ES-I3 (cell line): Measurements from ENCODE around the gene MUS81.

Experiments
- H3K36me3 ChIP-seq: 2 replicates; pipeline ENCODE4 v1.6.1; 2013; ENCODE audit warnings: mild to moderate bottlenecking, low read length, control low read depth, moderate library complexity; ENCODE audit not compliant: insufficient read depth
- H3K4me1 ChIP-seq: 2 replicates; pipeline ENCODE4 v1.6.1; 2013; ENCODE audit warnings: mild to moderate bottlenecking, control low read depth, low read length; ENCODE audit not compliant: insufficient read depth
- H3K9ac ChIP-seq: 2 replicates; pipeline ENCODE4 v1.6.1; 2013; ENCODE audit warnings: low read depth, mild to moderate bottlenecking, low read length, moderate library complexity
- H3K9me3 ChIP-seq: 2 replicates; pipeline ENCODE4 v1.6.1; 2013; ENCODE audit warnings: mild to moderate bottlenecking, low read length, moderate library complexity; ENCODE audit not compliant: control insufficient read depth, insufficient read depth

Gene MUS81

DNA sequence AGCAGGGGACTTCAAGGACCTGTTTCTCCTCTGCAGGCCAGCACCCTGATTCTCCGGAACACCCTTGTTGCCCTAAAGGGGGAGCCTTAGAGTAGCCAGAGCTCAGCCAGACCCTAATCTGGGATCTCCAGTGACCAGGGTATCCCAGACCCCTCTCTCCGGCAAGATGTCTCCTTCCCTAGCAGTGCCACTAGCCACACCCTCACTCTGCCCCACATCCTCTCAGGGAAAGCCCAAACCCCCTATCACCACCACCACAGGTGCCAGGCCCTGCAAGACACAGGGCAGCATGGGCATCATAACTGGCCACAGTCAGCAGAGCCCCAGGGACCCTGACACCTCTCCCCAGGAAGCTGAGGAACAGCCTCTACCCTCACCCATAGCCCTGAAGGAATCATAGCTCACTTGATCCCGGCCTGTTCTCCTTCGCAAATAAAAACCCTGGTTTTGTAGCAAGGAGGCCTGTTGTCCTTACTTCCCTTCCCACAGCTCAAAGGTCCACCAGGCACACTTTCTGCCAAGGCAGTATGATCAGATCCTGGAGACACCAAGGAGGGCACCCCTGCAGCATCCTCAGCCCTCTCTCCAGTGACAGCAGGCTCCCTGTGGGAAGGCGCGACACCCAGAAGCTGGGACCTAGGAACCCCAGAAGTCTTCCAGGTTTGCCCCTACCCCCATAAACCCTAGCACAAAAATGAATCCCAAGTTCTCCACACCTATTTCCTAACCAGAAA lies 6.8 kb upstream of the MUS81 start:
- peaks cover 8% of the 10 kb centered on the region; the same call in 1 of the 2 replicates for H3K9me3 ChIP-seq
- peaks cover 20% of the 10 kb centered on the region for H3K36me3 ChIP-seq
- H3K9ac ChIP-seq = no peak overlapping the region
- H3K4me1 ChIP-seq = no peaks in the 10 kb centered on the region

DNA sequence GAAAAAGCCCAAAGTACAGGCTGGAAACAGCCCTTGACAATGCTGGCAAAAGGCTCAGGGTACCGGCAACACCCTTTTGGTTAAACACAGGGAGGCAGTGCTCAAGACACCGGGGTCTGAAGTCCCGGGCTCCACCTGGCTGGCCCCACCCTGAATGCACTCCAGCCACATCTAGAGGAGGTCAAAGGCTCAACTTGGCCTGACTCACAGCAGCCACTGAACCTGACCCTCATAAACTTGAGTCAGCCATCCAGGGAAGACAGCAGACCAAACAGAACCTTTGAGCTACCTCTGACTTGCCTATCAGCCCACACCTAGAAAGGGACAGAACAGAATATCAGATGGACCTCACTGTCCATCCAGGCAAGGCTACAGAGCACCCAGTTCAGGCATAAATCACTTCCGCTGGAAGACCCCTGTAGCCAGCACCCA lies 6.1 kb upstream of the MUS81 start:
- Histone ChIP-seq H3K9me3 (peaks cover 8% of the 10 kb centered on the region; the same call in 1 of the 2 replicates), H3K4me1 (no peaks in the 10 kb centered on the region), H3K9ac (no peak overlapping the region), H3K36me3 (peaks cover 20% of the 10 kb centered on the region)

DNA sequence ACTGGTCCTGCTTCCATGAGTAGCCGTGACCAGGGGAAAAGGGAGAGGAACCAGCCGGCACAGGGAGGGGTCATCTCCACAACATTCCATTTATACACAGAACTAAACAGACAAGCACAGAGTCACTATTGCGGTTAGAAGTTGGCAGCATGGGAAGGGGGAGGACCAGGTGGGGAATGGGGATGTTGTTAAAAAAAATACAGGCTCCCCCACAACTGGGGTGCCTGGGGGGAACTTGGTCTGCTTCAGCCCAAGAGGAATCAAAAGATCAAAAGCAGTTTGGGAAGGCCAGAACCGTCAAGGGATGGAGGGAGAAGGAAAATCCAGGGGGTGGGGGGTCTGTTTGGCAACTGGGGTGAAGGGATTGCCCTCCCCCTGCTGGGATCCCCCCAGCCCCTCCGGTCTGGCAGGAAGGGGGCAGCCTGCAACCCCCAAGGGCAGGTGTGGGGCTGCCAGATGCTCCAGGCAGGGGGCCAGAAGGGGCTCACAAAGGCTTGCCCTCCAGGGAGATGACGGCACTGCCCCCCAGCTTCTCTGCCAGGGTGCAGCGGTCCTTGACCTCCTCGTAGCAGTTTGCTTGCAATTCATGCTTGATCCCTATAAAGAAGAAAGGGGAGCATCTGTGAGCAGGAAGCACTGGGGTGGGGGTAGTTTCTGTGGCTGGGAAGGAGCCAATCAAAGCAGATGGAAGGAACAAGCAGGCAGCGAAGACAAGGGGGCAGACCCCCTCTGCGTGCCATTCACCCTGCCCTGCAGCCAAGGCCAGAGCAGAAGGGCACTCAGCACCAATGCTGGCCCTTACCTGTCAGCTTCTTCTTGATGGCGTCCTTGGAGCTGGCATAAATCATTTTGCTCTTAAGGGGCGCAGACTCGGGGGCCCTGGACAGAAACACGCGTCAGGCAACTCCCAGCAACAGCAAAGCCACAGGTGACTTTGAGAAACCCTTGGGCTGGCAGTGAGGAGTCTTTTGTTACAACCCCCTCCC lies 5.1 kb upstream of the MUS81 start:
- Histone ChIP-seq H3K9ac (no peak overlapping the region), H3K4me1 (no peaks in the 10 kb centered on the region), H3K9me3 (peaks cover 8% of the 10 kb centered on the region; the same call in 1 of the 2 replicates), H3K36me3 (peaks cover 20% of the 10 kb centered on the region)

DNA sequence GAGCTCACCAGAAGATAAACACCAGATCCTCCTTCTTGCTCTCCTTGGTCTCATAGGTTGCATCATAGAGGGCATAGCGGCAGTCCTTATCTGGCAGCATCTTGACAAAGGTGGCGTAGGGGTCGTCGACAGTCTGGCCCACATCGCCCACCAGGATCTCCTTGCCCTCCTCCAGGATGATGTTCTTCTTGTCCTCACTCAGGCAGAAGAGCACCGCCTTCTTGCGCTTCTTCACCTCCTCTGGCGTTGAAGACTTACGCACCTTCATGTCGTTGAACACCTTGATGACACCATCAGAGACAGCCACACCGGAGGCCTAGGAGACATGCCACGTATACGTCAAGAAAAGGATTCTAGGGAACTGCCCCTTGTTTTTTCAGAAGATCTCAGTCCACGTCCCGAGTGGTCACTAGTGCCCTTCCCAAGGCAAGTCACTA lies 4.3 kb upstream of the MUS81 start:
- Histone ChIP-seq H3K9ac (no peak overlapping the region), H3K9me3 (peaks cover 8% of the 10 kb centered on the region; the same call in 1 of the 2 replicates), H3K36me3 (peaks cover 20% of the 10 kb centered on the region), H3K4me1 (no peaks in the 10 kb centered on the region)

DNA sequence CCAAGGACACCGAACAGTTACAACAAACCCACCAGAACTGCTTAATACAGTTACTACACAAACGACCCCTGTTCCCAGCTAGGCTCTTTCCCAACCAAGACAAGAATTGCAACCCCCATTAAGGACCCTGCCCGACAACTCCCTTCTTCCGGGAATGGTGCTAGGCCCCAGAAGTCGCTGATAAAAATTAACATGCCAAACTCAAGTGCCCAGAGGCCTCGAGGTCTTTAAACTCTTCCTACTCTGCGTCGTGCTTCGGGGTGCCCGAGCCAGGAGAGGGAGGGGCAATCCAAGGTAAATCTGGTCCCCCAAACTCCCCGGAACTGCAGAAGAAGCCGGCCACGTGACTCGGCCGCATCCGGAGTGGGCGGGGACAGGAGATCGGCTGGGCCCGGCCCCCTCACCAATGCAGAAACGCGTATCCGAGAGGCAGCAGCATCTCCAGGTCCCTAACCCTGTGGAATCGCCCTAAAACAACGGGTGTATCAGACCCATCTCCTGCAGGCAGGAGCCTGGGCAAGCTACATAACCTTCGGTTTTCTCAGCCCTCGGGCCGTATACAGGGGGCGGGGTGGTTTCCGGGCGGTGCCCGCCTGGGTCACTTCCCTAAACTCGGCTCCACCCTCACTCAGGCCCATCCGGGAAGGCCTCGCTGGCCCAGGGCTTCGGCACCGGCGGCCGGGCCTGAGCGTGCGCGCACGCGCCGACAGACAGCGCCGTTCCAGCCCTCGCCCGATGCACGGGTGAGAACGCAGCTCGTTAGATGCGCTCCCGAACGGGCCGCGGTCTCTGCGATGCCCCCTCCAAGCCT lies 3.3 kb upstream of the MUS81 start:
- Histone ChIP-seq H3K36me3 (peaks cover 20% of the 10 kb centered on the region), H3K9me3 (no peaks in the 10 kb centered on the region), H3K9ac (peak overlapping the region; percentile 87), H3K4me1 (no peaks in the 10 kb centered on the region; the same call in 1 of the 2 replicates)

DNA sequence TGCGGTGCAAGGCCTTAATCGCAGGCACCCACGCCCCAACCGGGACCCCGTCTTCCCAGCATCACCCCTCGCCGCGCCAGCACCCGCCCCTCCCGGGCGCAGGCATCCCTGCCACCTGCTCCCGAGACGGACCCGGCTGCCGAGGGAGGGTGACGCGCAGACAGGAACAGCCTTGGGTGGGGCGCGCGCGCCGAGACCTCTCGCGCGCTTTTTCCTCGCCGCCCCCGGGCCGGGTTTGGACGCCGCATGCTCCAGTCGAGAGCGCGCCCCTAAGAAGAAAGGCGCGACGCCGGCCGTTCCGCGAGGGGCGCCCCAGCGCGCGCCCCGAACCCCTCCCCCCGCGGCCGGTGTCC lies 2.8 kb upstream of the MUS81 start:
- no peaks in the 10 kb centered on the region for H3K9me3 ChIP-seq
- peaks cover 20% of the 10 kb centered on the region for H3K36me3 ChIP-seq
- H3K4me1 ChIP-seq = no peaks in the 10 kb centered on the region; the same call in 1 of the 2 replicates
- H3K9ac ChIP-seq = peak overlapping the region; percentile 87

DNA sequence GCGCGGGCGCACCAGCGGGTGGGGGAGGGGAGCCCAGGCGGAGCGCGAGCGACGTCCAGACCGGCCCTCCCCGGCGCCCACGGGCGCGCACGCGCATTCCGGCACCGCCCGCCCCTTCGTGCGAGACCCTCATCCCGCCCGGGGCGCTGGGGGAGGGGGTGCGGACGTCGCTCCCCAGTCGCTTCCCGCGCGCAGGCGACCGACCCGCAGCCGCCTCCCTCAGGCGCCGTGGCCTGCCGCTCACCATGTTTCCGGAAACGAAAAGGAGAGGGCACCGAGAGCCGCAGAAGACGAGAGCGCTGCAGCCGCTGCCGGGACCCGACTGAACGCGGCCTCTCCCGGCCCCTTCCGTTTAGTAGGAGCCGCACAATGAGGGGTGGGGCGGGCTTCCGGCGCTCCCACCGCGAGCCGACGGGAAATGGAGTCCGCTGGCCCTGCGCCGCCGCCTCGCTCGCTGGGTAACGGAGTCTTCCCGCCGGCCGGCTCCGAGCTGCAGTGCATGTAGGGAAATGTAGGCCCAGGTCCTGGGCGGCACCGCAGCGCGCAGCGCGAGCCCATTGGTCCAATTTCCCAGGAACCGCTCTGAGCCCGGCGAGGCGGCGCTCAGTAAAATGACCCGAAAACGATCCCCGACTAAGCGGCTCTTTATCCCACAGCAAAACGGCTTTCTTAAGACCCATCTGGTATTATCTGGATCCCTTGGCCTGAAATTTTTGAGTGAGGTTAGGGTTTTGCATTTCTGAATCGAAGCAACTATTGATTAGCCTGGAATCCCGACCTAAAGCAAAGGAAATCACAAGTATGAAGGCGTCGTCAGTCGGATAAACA lies 2.2 kb upstream of the MUS81 start, which contains the start of gene CFL1:
CFL1 (minus strand) TSS at position 328 of the 828 bp plus-strand sequence; CDS start at position 247, 81 bp downstream.
- H3K9ac ChIP-seq = peak within 1 kb of the TSS; percentile 87
- no peaks in the 10 kb centered on the region; the same call in 1 of the 2 replicates for H3K4me1 ChIP-seq
- no peaks in the 10 kb centered on the region for H3K9me3 ChIP-seq
- H3K36me3 ChIP-seq = peaks cover 20% of the 10 kb centered on the region

DNA sequence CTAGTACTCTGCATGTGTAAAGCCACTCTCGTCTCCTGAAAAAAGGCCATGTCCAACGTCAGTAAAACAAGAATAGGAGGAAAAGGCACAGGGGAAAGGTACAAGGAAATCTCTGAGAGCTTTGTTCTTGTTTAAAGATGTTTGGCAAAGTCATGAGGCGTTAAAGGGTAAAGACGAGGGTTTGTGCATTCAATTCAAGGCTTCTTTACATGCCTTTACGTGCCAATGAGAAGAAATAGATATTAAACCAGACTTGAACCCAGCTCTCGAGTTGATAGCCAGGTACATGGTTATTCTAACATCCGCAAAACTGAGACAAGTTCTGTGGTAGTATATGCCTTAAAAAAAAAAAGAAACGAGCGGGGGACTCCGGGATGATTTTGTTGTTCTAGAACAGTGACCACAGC lies 1.5 kb upstream of the MUS81 start:
- peaks cover 16% of the 10 kb centered on the region for H3K36me3 ChIP-seq
- no peaks in the 10 kb centered on the region; the same call in 1 of the 2 replicates for H3K4me1 ChIP-seq

DNA sequence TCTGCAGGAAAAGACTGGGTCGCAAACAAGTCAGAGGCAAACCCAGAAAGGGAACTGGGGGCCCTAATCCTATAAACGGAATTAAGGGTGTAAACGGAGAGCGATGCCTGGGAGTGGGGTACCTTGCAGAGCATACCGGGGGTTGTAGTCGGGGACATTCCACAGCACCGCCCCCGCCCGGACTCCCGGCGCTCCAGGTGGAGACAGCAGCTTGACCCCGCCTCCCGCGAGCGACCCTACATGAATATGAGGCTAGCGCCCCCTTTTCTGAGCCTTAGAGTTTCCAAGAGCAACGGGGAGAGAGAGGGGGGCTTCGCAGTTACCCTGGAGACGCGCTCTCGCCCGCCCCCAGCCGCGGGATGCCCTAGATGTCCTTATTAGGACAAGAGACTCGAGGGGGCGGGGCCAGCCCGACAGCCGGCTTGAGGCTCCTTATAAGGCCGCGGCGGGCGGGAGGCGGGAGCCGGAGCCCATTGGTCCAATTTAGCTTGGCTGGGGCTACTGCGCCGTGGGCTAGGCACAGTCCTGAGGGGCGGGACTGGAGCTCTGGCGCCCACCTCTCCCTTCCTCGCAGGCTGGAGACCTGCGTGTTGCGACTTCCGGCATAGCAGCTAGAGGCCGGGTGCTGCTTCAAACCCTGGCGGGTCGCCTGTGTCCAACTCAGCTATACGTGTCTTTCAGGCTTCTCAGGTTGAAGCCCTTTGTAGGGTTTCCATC lies 980 bp upstream of the MUS81 start:
- peaks cover 18% of the 10 kb centered on the region for H3K36me3 ChIP-seq
- no peaks in the 10 kb centered on the region for H3K9me3 ChIP-seq
- peak overlapping the region; percentile 88 for H3K9ac ChIP-seq
- no peaks in the 10 kb centered on the region; the same call in 1 of the 2 replicates for H3K4me1 ChIP-seq

More for the DNA sequence above, 1.5 kb upstream of the MUS81 start:
- no peaks in the 10 kb centered on the region for H3K9me3 ChIP-seq
- H3K9ac ChIP-seq = peak overlapping the region; percentile 57

DNA sequence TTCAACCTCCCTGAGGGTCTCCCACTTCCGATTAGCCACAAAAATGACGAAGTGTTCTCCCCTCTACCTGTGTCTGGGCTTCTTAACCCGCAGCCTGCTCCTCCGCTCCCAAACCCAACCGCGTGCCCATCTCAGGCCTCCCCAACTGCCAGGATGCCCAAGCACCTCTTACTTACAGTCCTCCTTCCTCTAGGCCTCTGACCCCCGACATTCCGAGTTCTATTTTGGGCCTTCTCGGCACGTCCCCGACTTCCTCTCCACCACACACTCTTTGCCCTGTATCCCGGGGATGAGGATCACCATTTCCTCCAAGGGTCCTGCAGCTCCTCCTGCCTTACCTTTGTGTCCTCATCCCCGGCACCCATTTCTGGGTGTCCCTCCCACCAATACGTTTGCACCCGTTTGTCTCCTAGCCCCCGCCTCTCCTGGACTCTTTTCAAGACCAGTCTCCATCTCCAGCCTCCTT lies 388 bp upstream of the MUS81 start:
- Histone ChIP-seq H3K4me1 (no peaks in the 10 kb centered on the region; the same call in 1 of the 2 replicates), H3K36me3 (peaks cover 16% of the 10 kb centered on the region), H3K9ac (peak overlapping the region; percentile 88), H3K9me3 (no peaks in the 10 kb centered on the region)

DNA sequence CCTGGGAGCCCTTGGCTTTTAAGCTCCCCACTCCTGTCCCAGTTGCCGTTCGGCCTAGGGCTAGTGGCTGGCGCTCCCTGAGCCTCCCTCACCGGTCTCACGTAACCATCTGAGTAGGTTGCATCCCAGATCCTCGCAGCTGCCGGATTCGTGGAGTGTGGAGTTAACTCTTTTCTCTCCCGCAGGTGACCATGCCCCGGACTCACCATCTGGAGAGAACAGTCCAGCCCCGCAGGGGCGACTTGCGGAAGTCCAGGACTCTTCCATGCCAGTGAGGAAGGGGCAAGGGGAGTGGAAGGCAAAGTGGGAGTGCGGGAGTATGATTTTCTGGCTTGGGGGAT lies 902 bp downstream of the MUS81 start:
- no peaks in the 10 kb centered on the region for H3K9me3 ChIP-seq
- H3K36me3 ChIP-seq = peaks cover 8% of the 10 kb centered on the region
- H3K4me1 ChIP-seq = no peaks in the 10 kb centered on the region; the same call in 1 of the 2 replicates
- H3K9ac ChIP-seq = peak overlapping the region; percentile 88

DNA sequence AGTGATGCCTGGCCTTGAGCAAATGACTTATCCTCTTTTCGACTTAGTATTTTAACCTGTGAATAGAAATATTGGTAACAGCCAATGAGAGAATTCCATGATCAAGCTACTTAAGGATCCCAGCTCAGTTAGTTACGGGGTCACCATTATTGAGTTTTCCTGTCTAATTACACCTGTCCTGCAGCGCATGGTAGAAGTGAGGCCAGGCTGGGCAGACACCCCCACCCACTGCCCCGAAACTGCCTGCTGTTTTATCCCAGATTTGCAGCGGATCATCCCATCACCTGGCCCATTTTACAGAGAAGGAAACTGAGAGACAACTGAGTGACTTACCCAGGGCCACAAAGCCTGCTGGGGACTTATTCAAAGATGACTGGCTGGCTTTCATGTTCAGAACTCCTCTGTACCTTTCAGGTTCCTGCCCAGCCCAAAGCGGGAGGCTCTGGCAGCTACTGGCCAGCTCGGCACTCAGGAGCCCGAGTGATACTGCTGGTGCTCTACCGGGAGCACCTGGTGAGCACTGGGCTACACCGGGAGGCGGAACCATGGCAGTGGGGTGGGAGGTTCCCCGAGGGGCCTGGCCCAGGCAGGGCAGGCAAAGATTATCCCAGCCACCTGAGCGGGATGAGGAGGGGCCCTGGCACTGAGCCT lies 1.4 kb downstream of the MUS81 start:
- H3K36me3 ChIP-seq = peaks cover 7% of the 10 kb centered on the region
- H3K9ac ChIP-seq = peak overlapping the region; percentile 88
- H3K9me3 ChIP-seq = no peaks in the 10 kb centered on the region
- H3K4me1 ChIP-seq = no peaks in the 10 kb centered on the region; the same call in 1 of the 2 replicates
